ENCODE measurements around the gene ZDHHC8.

Gene ZDHHC8

DNA sequence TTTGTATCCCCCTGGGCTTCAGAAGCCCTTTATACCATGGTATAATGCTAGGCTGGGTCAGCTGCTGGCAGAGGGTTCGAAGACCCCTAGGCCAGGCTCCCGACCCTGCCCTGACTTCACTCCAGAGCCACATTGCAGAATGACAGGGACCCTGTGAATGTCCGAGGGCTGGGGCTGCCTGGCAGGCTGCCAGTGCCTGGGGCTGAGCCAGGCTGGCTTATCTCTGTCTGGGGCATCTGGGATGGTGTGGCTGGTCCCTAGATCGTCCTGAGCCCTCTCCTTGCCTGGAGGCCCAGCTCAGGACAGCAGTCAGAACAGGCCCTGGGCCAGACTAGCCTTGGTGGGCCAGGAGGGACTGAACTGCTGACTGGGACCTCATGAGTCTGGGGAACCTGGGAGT lies 3.7 kb downstream of the ZDHHC8 start:
- no peak overlapping the region for H3K4me3 ChIP-seq (replicated peaks; ENCODE audit: low read depth, low read length)
- no peak for DNase-seq (ENCODE audit: extremely low read depth, insufficient read length)
- peaks cover 1% of the 10 kb centered on the region for H3K36me3 ChIP-seq (ENCODE audit: control insufficient read depth, insufficient read depth, low read length)
- no peak for TF ChIP-seq CTCF (IDR thresholded peaks at IDR 0.05; ENCODE audit: insufficient read depth, low read length, poor library complexity, severe bottlenecking)
- H3K27me3 ChIP-seq (replicated peaks; ENCODE audit: control insufficient read depth, insufficient read depth, low read length), result no peaks in the 10 kb centered on the region

DNA sequence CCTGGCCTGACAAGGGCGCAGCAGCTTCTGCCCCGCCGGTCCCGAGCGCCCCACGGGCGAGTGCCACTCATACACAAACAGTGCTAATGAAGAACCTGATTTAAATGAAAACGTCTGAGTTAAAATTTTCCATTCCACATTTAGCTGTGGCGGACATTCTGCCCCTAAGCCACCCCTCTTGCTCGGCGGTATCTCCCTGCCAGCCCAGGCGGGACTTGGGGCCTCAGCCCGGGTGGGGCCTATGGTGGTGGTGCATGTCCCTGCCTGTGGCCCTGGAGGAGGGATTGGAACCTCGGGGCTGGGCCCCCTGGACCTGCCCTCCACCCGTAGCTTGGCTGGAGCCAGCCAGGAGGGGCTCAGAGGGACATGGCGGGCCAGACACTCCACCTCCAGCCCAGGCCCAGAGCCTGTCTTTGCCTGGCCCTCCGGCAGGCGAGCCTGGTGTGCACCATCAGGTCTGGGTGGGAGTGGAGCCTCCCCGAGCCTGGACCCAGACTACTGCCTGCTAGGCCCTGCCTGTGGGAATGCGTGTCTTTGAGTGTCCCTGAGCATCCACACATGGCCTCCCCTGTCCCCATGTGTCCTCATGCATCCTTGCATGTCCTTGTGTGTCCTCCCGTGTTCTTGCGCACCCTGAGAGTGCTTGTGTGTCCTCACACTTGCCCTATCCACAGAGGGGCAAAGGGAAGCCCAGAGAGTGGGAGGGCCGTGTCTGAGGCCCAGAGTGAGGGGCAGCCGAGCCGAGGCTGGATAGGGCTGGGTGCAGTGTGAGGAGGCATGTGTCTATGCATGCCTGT lies 4.4 kb downstream of the ZDHHC8 start:
- Histone ChIP-seq H3K27me3 (replicated peaks; ENCODE audit: control insufficient read depth, insufficient read depth, low read length) (no peaks in the 10 kb centered on the region), H3K4me3 (replicated peaks; ENCODE audit: low read depth, low read length) (no peak overlapping the region), H3K36me3 (ENCODE audit: control insufficient read depth, insufficient read depth, low read length) (peaks cover 1% of the 10 kb centered on the region)
- DNase-seq (ENCODE audit: extremely low read depth, insufficient read length), result no peak
- no peak for TF ChIP-seq CTCF (IDR thresholded peaks at IDR 0.05; ENCODE audit: insufficient read depth, low read length, poor library complexity, severe bottlenecking)

DNA sequence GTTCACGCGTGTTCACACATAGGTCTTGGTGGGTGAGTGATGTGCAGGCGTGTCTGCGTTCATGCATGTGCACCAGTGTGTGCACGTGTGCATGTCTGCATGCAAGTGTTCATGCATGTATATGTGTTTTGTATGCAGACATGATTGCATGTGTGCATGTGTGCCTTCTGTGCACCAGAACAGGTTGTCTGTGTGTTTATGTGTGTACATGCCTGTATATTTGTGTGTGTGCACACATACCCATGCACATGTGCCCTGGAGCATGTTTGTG lies 4.9 kb downstream of the ZDHHC8 start:
- peaks cover 1% of the 10 kb centered on the region for H3K36me3 ChIP-seq (ENCODE audit: control insufficient read depth, insufficient read depth, low read length)
- DNase-seq (ENCODE audit: extremely low read depth, insufficient read length), result no peak
- no peak for TF ChIP-seq CTCF (IDR thresholded peaks at IDR 0.05; ENCODE audit: insufficient read depth, low read length, poor library complexity, severe bottlenecking)
- no peak overlapping the region for H3K4me3 ChIP-seq (replicated peaks; ENCODE audit: low read depth, low read length)
- H3K27me3 ChIP-seq (replicated peaks; ENCODE audit: control insufficient read depth, insufficient read depth, low read length), result no peaks in the 10 kb centered on the region

DNA sequence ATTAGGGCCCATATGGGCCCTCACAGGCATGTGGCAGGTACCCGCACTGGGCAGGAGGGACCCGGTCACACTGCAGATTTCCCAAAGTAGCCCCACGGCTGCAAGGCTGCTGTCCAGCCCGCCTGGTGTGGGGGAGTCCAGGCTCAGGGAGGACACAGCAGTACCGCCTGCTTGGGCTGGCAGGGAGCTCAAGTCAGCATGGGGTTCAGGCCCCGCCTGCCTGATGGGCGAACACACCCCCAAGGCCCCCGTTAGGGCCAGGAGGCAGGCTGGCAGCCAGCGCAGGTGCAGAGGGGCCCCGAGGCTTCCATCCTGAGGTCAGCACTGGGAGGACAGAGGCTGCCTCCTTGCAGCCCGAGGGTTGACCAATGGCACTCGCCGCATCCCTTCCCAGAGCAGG lies 5.5 kb downstream of the ZDHHC8 start:
- no peak for DNase-seq (ENCODE audit: extremely low read depth, insufficient read length)
- H3K4me3 ChIP-seq (replicated peaks; ENCODE audit: low read depth, low read length), result no peak overlapping the region
- peaks cover 1% of the 10 kb centered on the region for H3K36me3 ChIP-seq (ENCODE audit: control insufficient read depth, insufficient read depth, low read length)
- H3K27me3 ChIP-seq (replicated peaks; ENCODE audit: control insufficient read depth, insufficient read depth, low read length), result no peaks in the 10 kb centered on the region
- no peak for TF ChIP-seq CTCF (IDR thresholded peaks at IDR 0.05; ENCODE audit: insufficient read depth, low read length, poor library complexity, severe bottlenecking)

DNA sequence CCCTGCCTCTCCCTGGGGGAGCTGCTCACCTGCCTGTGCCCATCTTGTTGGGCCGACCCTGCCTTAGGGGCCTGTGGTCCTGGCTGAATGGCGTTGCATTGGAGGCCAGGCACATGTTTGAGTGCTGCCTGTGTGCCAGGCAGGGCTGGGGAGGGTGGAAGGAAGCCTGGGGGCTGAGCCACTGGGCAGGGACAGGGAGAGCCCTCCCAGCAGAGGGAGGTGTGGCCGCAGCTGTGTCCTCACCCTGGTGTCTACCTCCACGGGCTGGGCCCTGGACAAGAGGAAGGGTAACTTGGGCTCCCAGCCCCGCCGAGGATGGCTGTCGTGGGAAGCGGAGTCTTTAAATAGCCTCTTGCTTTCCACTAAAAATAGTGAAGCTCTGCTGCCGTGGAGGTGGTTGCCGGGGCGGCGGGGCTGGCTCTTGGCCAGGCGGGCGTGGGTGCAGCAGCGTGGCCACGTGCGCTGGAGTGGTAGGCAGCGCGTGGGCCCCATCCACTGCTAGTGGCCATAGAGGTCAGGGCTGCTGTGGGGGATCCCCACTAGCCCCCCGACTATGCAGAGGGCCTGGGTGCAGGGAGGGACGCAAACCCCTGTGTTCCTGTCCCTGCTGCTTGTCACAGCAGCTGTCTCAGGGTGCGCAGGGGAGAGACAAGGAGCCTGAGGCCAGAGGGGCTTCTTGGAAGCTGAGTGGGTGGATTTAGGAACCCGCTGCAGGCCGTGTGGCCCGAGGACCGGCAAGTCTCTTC lies 6.2 kb downstream of the ZDHHC8 start:
- Histone ChIP-seq H3K36me3 (ENCODE audit: control insufficient read depth, insufficient read depth, low read length) (peaks cover 1% of the 10 kb centered on the region), H3K4me3 (replicated peaks; ENCODE audit: low read depth, low read length) (no peak overlapping the region), H3K27me3 (replicated peaks; ENCODE audit: control insufficient read depth, insufficient read depth, low read length) (no peaks in the 10 kb centered on the region)
- no peak for TF ChIP-seq CTCF (IDR thresholded peaks at IDR 0.05; ENCODE audit: insufficient read depth, low read length, poor library complexity, severe bottlenecking)
- no peak for DNase-seq (ENCODE audit: extremely low read depth, insufficient read length)
